ENCODE data around the gene PALB2. TPM values are rescaled to one million over a fixed set of nuclear protein-coding genes. Genes with fewer than 3 reads are reported as not detected.

PALB2 gene
- total and polyA plus RNA-seq, 9 of the 15 experiments (the other 6 are each of a cell fraction or from before 2014, with no cell fraction given): 7.0 to 25.8 (median 15.2) TPM

DNA sequence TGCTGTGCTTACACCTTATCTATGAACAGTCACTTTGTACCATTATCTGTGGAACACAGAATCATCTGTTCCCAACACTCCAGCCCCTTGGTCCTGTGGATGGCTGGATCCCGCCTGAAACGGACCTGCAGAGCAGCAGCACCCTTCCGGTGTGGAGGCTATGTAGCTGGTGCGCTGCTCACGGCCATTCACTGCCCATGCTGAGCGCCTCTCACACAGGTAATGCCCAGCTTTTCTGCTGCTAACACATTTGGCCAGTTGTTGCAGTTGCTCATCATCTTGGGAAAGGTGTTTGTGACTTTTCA, 26.2 kb upstream of the PALB2 start (continued):
- TF ChIP-seq LCOR (CRISPR knock-in tag; IDR thresholded peaks at IDR 0.05): 0 out of 2 replicates have a peak, but pooled peaks have one; percentile 42
- TF ChIP-seq, protein P1, sequence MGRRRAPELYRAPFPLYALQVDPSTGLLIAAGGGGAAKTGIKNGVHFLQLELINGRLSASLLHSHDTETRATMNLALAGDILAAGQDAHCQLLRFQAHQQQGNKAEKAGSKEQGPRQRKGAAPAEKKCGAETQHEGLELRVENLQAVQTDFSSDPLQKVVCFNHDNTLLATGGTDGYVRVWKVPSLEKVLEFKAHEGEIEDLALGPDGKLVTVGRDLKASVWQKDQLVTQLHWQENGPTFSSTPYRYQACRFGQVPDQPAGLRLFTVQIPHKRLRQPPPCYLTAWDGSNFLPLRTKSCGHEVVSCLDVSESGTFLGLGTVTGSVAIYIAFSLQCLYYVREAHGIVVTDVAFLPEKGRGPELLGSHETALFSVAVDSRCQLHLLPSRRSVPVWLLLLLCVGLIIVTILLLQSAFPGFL (CRISPR knock-in tag; IDR thresholded peaks at IDR 0.05): no peak
- TF ChIP-seq GABPB2 (CRISPR knock-in tag; conservative IDR thresholded peaks at IDR 0.05): no peak
- TF ChIP-seq KDM4B (IDR thresholded peaks at IDR 0.05; ENCODE audit: borderline replicate concordance in 2 of 2, low read depth in 1 of 2): no peak

- FAIRE-seq: no peak
- Histone ChIP-seq H3K79me2 (ENCODE audit: control insufficient read depth, insufficient read depth, low read length) (no peaks in the 10 kb centered on the region), H3K9me1 (ENCODE audit: control insufficient read depth, insufficient read depth, low read length) (no peaks in the 10 kb centered on the region), H3K4me1 (replicated peaks in 1 of 2; ENCODE audit: control insufficient read depth in 2 of 2, insufficient read depth in 2 of 2, low read length in 2 of 2) (peaks cover 4 to 24% of the 10 kb centered on the region in 2 experiments; a peak in 3 of 5 replicates), H2AFZ (ENCODE audit: low read depth, low read length) (peak overlapping the region; percentile 22; the same call in 1 of the 2 replicates), H3K9ac (ENCODE audit: insufficient read depth in 1 of 2, low read depth in 2 of 2, low read length in 2 of 2) (peak overlapping the region in 1 of 2 experiments; percentile 9; a peak in 1 of 4 replicates), H3K27me3 (ENCODE audit: control insufficient read depth in 2 of 2, insufficient read depth in 2 of 2, low read length in 2 of 2) (no peaks in the 10 kb centered on the region), H3K27ac (ENCODE audit: extremely low read depth, low read depth, low read length) (peak overlapping the region; percentile 53), H3K9me3 (replicated peaks; ENCODE audit: control insufficient read depth, insufficient read depth, low read depth, low read length) (no peaks in the 10 kb centered on the region), H3K4me2 (ENCODE audit: insufficient read depth, low read length) (peak overlapping the region; percentile 57; the same call in 1 of the 2 replicates), H4K20me1 (replicated peaks; ENCODE audit: control insufficient read depth, insufficient read depth, low read length) (peaks cover 10% of the 10 kb centered on the region; the same call in 1 of the 2 replicates), H3K36me3 (ENCODE audit: control insufficient read depth, insufficient read depth, low read length) (peaks cover 94% of the 10 kb centered on the region), H3K4me3 (no peak overlapping the region)
- intact Hi-C loops (cut with micrococcal nuclease): no loop called here
- POLR2A ChIA-PET: interaction anchor here (0.9 to 4.0 kb wide), 6 partner anchors 11 to 109 kb away, joined by 3 to 66 read pairs (median 4); partner anchors contain the start of genes PLK1 and UBFD1
- DNase-seq (ENCODE audit: extremely low read depth in 1 of 4, low spot score in 3 of 4): peak in 1 of 4 experiments; percentile 38
- WGBS (ENCODE audit: insufficient coverage, low coverage, missing lambda C conversion rate): 28% methylated on average over 7 of the region's 7 CpGs
- peak; percentile 76 for ATAC-seq
- CTCF ChIA-PET (ENCODE audit: low intra/inter-chr PET ratio): no interaction called here
- in situ Hi-C loops (cut with MboI): no loop called here
- BruUV-seq (replicated peaks): no TSS peak
- no peak for TF ChIP-seq TCF7 (IDR thresholded peaks at IDR 0.05; ENCODE audit: borderline replicate concordance)
- no peak for TF ChIP-seq TFAM (CRISPR knock-in tag; conservative IDR thresholded peaks at IDR 0.05)
- TF ChIP-seq, protein P2, sequence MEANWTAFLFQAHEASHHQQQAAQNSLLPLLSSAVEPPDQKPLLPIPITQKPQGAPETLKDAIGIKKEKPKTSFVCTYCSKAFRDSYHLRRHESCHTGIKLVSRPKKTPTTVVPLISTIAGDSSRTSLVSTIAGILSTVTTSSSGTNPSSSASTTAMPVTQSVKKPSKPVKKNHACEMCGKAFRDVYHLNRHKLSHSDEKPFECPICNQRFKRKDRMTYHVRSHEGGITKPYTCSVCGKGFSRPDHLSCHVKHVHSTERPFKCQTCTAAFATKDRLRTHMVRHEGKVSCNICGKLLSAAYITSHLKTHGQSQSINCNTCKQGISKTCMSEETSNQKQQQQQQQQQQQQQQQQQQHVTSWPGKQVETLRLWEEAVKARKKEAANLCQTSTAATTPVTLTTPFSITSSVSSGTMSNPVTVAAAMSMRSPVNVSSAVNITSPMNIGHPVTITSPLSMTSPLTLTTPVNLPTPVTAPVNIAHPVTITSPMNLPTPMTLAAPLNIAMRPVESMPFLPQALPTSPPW (CRISPR knock-in tag; IDR thresholded peaks at IDR 0.05): no peak
- no peak for TF ChIP-seq GATAD2B (IDR thresholded peaks at IDR 0.05; ENCODE audit: borderline replicate concordance)
- TF ChIP-seq ESRRB (CRISPR knock-in tag; IDR thresholded peaks at IDR 0.05; ENCODE audit: borderline replicate concordance): no peak
- no peak for TF ChIP-seq ZNF408 (CRISPR knock-in tag; IDR thresholded peaks at IDR 0.05; ENCODE audit: low read depth)
- no peak for TF ChIP-seq ZNF449 (CRISPR knock-in tag; IDR thresholded peaks at IDR 0.05)
- TF ChIP-seq ZNF696 (CRISPR knock-in tag; conservative IDR thresholded peaks at IDR 0.05): no peak
- no peak for TF ChIP-seq THRB (CRISPR knock-in tag; conservative IDR thresholded peaks at IDR 0.05)
- no peak for TF ChIP-seq MYNN (IDR thresholded peaks at IDR 0.05)
- TF ChIP-seq MYNN (CRISPR knock-in tag; IDR thresholded peaks at IDR 0.05): no peak
Measured at GRCh38 chr16:23666571-23667354, 25.7 kb upstream of the PALB2 start.

Data from K562 (cell line).